Measurements from ENCODE around the gene MT1HL1.
"Not testable (repeated sequence)": the region's sequence is repeated elsewhere in the genome, so short reads cannot be mapped to it uniquely, and the experiment has no call there.

MT1HL1 gene

DNA sequence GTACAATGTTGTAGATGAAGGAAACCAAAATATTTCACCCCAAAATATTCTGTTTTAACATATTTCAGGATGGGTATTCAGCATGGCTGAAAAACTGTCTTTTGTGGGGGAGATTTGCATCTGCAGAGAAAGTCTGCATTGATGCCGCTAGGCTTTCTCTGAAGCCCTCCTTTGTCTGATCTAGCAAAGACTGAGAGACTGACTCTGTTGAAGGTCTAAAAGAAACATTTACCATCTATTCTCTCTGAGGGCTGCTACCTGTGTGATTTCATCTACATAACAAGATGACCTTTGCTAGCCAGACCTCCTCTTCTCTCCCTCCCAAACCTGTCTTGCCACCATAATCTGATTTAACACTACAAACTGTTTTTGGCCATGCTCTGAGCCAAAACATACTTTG, 12.4 kb upstream of the MT1HL1 start:
- DNase-seq (ENCODE audit: low read depth in 3 of 3) = no peak

GRCh38 chr1:237013608-237014007, 9.4 kb upstream of the MT1HL1 start:
- no peak for DNase-seq (ENCODE audit: low read depth in 3 of 3)

DNA sequence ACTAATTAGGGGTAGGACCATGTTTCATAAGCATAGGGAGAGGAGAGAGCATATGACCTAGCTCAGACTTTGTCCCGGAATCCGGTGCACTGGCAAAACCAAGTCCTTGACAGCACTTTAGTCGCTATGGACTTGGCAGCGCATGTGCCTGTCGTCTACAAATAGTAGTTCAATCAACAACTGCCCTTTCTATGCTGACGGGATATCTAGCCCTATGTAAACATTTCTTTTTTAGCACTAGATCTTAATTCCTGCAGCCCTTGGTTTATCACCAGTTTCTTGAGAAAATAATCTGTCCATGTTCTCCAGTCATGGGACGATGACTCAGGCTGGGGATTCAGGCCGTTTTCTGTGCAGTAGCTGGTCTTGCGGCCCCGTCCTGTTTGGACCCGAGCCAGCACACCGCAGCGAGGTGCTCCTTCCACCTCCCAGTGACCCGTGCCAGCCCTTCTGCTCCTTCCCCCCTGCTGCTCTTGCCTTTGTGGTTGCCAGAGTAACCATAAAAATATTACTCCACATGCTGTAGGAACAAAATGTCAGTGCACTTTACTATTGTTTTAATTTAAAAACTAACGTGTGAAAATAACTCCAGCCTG, 8.6 kb upstream of the MT1HL1 start:
- no peak for DNase-seq (ENCODE audit: low read depth in 3 of 3)

DNA sequence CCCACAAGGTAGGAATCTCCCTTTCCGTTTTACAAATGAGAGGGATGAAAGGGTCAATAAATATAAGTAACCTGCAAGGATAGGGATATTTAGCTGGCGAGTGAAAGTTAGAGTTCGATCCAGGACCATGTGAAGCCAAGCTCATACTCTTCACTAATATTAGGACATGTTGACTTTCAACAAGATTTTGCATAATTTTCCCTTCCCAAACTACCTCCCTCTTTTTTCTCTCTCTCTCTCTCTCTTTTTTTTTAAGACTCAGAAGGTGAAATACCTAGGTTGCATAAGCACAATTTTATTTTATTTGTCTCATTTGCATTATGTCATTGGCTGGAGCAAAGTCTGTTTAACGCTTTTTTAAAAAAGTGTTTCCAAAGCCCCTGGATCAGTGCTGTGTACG, 8.1 kb upstream of the MT1HL1 start:
- DNase-seq (ENCODE audit: low read depth in 3 of 3) = no peak

DNA sequence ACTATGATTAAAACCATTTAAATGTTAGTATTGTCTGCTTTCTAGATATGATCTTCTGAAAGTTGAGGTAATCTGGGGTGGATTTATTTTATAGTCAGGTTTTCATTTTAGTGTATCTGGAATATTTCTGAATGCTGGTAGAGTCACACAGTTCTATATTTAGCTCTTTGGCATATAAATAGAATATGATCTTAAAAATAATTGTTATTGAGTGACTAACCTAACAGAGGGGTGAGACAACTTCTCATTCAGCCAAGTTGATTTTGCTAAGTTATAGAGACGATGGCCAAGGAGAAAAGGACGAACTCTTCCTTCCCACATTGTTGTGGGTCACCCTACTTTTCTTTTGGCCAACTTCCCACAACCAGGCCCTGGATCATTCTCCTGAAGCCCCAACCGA, 7.2 kb upstream of the MT1HL1 start:
- DNase-seq (ENCODE audit: low read depth in 3 of 3) = no peak

GRCh38 chr1:237009611-237010010, 5.4 kb upstream of the MT1HL1 start:
- no peak for DNase-seq (ENCODE audit: low read depth in 3 of 3)

DNA sequence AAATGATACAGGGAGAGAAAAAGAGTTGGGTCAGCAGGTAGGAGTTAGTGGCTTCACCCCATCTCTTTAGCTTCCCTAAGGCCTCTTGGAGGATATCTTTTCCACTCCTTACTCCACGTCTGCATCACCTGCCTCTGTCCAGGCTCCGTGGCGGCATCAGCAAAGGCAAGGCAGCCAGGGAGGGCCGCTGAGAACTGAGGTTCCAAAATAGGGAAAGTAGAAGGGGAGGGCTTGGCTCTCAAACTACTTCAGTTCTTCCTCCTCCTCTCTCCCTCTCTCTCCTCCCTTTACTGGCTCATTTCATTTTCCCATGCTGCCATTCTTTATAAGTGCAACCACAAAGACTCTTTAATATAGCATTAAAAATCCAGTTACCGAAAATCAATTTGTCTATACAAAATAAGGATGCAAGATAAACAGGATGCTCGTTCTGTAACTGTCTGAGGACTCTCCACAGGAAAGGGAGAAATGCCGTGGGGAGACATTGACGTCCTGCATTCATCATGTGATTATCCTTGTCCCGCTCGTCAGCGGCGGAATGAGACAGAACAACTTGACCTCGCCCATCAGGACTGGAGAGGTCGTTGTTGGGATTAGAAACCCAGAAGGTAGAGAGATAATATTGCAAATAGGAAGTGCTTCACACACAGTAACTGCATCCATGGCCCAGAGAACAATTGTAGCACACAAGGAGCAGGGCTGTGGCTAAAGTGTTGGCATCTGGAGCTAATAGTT, 3.1 kb upstream of the MT1HL1 start:
- DNase-seq (ENCODE audit: low read depth in 3 of 3) = no peak

DNA sequence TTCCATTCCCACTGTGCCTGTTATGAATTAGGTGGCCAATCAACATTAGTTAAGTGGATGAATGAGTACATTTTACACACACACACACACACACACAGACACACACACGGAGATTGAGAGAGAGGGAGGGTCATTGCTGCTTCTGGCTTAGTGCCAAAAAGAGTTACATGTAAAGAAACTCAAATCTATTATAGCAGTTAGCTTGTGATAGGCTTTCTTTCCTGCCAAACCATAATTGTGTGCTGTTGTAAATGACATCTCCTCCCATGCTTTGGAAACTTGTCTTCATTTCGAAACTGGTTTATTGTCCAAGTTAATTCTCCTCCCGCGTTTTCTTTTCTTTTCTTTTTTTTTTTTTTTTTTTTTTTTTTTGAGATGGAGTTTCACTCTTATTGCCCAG, 1.4 kb upstream of the MT1HL1 start:
- DNase-seq (ENCODE audit: low read depth in 3 of 3) = no peak

DNA sequence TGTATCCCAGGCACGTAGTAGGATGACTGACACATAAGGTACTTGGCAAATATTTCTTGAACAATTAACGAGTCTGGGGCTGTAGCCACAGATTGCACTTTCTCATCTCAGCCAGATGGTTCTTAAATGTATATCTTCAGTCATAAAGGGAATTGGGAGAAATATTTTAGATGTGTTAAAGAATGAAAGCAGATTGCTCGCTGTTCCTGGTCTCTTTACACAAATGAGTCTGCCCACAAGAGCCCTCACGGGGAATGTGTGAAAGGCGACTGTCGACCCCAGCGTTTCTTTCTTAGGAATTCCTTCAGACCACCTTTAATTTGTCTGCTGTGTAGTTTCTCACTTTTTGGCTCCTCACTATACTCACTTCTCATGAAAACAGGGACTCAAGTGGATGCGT, 725 bp downstream of the MT1HL1 start:
- no peak for DNase-seq (ENCODE audit: low read depth in 3 of 3)

GRCh38 chr1:237000191-237000590, 4.0 kb downstream of the MT1HL1 start:
- no peak for DNase-seq (ENCODE audit: low read depth in 3 of 3)

DNA sequence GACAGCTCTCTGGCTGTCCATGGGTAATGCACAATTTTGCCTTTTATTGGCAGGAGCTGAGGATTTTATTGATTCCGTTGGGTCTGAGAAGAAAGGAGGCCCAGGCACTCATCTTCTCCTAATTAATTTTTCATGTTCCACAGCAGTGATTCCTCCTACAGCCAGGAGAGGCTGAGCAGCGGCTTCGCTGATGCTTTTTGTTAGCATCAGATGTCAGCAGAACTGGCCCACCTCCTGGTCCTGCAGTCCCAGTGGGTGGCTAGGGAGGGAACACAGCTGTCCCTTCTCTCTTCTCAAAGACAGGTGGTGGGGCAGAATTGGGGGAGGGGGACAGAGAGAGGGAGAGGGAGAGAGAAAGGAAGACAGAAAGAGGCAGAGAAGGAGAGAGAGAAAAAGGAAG, 5.7 kb downstream of the MT1HL1 start:
- DNase-seq (ENCODE audit: low read depth in 3 of 3) = no peak

GRCh38 chr1:236997882-236998281, 6.4 kb downstream of the MT1HL1 start:
- DNase-seq (ENCODE audit: low read depth in 3 of 3) = no peak

- no peak for DNase-seq (ENCODE audit: low read depth in 3 of 3)
Measured at GRCh38 chr1:236997361-236997760, 6.9 kb downstream of the MT1HL1 start.

- DNase-seq (ENCODE audit: low read depth in 3 of 3) = no peak
Measured at GRCh38 chr1:236994450-236994849, 9.8 kb downstream of the MT1HL1 start.

GRCh38 chr1:236992449-236992848, 11.8 kb downstream of the MT1HL1 start:
- no peak for DNase-seq (ENCODE audit: low read depth in 3 of 3)

DNA sequence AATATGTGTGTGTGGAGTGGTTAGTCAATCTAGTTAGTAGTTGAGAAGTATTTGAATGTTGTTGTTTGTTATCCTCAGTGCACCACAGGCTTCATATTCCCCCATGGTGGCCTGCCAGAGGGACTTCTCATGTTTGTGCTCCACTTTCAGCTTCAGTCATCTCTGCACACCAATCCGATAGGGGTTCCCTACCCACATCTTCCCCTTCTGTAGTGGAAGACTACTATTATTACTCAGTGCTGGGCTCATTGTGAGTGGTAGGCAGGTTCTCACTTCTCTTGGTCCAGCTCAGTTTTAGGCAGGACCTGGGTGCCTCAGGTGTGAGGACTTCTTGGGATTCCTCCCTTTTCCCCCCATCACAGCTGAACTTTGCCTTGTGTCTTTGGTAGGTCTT, 14.2 kb downstream of the MT1HL1 start:
- DNase-seq (ENCODE audit: low read depth in 3 of 3) = no peak

- no peak for DNase-seq (ENCODE audit: low read depth in 3 of 3)
Measured at GRCh38 chr1:236989290-236990051, 14.8 kb downstream of the MT1HL1 start.

- no peak for DNase-seq (ENCODE audit: low read depth in 3 of 3)
Measured at GRCh38 chr1:236983818-236984217, 20.4 kb downstream of the MT1HL1 start.

DNA sequence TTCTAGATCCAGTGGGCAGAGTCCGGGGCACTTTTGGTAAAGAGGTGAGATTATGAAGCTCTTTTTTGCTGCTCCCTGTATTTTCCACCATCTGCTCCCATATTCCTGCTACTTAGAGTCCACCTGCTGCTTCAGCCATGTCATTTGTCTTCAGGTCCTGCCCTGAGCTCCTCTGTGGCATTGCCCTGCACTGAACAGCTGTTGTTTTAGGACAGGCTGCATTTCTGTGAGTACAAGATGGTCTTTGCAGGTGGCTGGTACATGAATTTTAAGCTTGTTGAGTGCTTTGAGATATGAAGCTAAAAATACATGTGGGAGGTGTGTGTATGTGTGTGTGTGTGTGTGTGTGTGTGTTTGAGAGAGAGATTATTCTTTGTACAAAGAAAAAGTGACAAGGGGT, 21.9 kb downstream of the MT1HL1 start:
- DNase-seq (ENCODE audit: low read depth in 3 of 3) = no peak

GRCh38 chr1:236981431-236981830, 22.8 kb downstream of the MT1HL1 start:
- not testable (repeated sequence) for DNase-seq (ENCODE audit: low read depth in 3 of 3)

- DNase-seq (ENCODE audit: low read depth in 3 of 3) = no peak
Measured at GRCh38 chr1:236980673-236981072, 23.6 kb downstream of the MT1HL1 start.

DNA sequence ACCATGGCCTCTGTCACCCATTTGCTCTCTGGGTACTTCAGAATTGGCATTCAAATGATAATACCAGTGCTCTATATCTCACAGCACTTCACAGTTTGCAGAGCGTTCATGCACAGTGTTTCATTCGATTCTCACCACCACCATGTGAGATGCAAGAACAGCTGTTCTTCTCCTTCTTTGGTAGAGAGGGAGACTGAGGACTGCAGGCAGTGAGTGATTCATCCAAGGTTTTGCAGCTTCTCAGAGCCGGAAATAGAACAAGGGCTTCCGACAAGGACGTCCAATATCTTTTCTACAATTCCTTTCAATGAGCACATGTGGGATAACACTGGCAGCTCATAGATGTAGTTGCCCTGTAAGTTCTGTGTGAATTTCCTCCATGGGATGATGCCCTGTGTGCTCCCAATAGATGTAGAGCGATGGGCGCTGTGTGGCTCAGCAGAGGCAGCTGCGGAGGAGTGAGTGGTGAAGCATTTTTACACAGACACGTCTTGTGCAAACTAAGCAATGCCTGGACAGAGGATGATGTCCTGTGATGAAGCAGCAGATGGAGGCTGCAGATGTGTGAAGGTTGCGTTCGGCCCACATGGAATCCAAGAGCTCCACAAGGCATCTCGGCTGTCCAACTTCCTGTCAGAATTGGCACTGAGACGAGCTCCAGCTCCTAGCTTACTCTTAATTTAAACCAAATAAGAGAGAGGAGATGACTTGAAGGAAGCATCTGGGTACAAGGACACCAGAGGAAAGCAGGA, 24.9 kb downstream of the MT1HL1 start:
- no peak for DNase-seq (ENCODE audit: low read depth in 3 of 3)
